Endothelial cell of umbilical vein (primary cell): Measurements from ENCODE around the gene SFMBT2. TPM values are rescaled to one million over a fixed set of nuclear protein-coding genes. Genes with fewer than 3 reads are reported as not detected.
"Not testable (repeated sequence)": the region's sequence is repeated elsewhere in the genome, so short reads cannot be mapped to it uniquely, and the experiment has no call there.

ENCODE experiments used
- BruUV-seq: library from RNA; stranded (reverse); fragments of 400-500 nt; replicated peaks from 2 replicates; lab custom pipeline; 2021; lab: Mats Ljungman, UMichigan
- CTCF ChIA-PET: fragments of 300-600, 350-600 bp; sonication (Branson Sonifier 250); formaldehyde crosslinking; loops from one replicate; lab custom pipeline; 2021; ENCODE audit warnings: antibody characterized with exemption, inconsistent platforms; lab: Charles Lee
- POLR2A ChIA-PET: fragments of 300-600, 350-600 bp; sonication (Branson Sonifier 250); formaldehyde crosslinking; loops from one replicate; lab custom pipeline; 2021; ENCODE audit warnings: antibody characterized with exemption, inconsistent platforms; lab: Charles Lee
- DNase-seq: peaks from one replicate; pipeline ENCODE4 v3.0.0-alpha.2; 2011; ENCODE audit warnings: low read depth, low spot score
- FAIRE-seq: peaks from 2 replicates; lab custom pipeline; 2011; peaks lifted over from hg19 to GRCh38; lab: Jason Lieb, UNC
- H2AFZ ChIP-seq: 2 replicates; pipeline ENCODE4 v1.6.0; 2012; ENCODE audit warnings: low read depth, low read length, control low read depth, inconsistent platforms
- H3K27ac ChIP-seq: 2 replicates; pipeline ENCODE4 v1.5.1; 2011; ENCODE audit warnings: low read depth, mild to moderate bottlenecking, control low read depth, low read length, moderate library complexity; ENCODE audit not compliant: insufficient read depth
- H3K27me3 ChIP-seq, 2 experiments: 2 replicates each; pipeline versions ENCODE4 v1.6.0 to v1.6.1; 2011; ENCODE audit warnings: low read length in 2 of 2, mixed read lengths in 1 of 2; ENCODE audit not compliant: control insufficient read depth in 2 of 2, insufficient read depth in 2 of 2
- H3K36me3 ChIP-seq, 2 experiments: 2 replicates in 1 of 2; 3 replicates in 1 of 2; pipeline ENCODE4 v1.5.1; 2011; ENCODE audit warnings: low read length in 2 of 2, mild to moderate bottlenecking in 1 of 2, moderate library complexity in 1 of 2; ENCODE audit not compliant: control insufficient read depth in 2 of 2, insufficient read depth in 2 of 2; ENCODE audit errors: extremely low read depth in 1 of 2
- H3K4me1 ChIP-seq: 3 replicates; pipeline ENCODE4 v1.5.1; 2011; ENCODE audit warnings: mild to moderate bottlenecking, low read length; ENCODE audit not compliant: control insufficient read depth, insufficient read depth; ENCODE audit errors: extremely low read depth
- H3K4me2 ChIP-seq: 2 replicates; pipeline ENCODE4 v1.6.1; 2011; ENCODE audit warnings: low read length, control low read depth, mixed read lengths; ENCODE audit not compliant: insufficient read depth
- H3K4me3 ChIP-seq, 3 experiments: fragments of 200-600 bp in 1 of 3; sonication (generic), shearing (Covaris generic) in 1 of 3; replicated peaks in 1 of 3; 2 replicates each; pipeline ENCODE4 v1.5.1; 2011 to 2016; ENCODE audit warnings: control low read depth in 3 of 3, low read length in 3 of 3, mild to moderate bottlenecking in 2 of 3, inconsistent platforms in 1 of 3, low read depth in 1 of 3, moderate library complexity in 1 of 3; ENCODE audit not compliant: insufficient read depth in 1 of 3
- H3K79me2 ChIP-seq: 2 replicates; pipeline ENCODE4 v1.6.0; 2012; ENCODE audit warnings: low read length, inconsistent platforms; ENCODE audit not compliant: control insufficient read depth, insufficient read depth
- H3K9ac ChIP-seq: replicated peaks from 2 replicates; pipeline ENCODE3; 2011; ENCODE audit warnings: low read length, control low read depth; ENCODE audit not compliant: insufficient read depth; ENCODE audit errors: extremely low read depth
- H3K9me1 ChIP-seq: replicated peaks from 3 replicates; pipeline ENCODE4 v1.6.0; 2011; ENCODE audit warnings: mild to moderate bottlenecking, low read length; ENCODE audit not compliant: control insufficient read depth, insufficient read depth; ENCODE audit errors: extremely low read depth
- H3K9me3 ChIP-seq: replicated peaks from 2 replicates; pipeline ENCODE4 v1.5.1; 2012; ENCODE audit warnings: low read length, inconsistent platforms; ENCODE audit not compliant: control insufficient read depth, insufficient read depth
- H4K20me1 ChIP-seq: replicated peaks from 2 replicates; pipeline ENCODE3; 2011; ENCODE audit warnings: mild to moderate bottlenecking, low read length; ENCODE audit not compliant: control insufficient read depth, insufficient read depth; ENCODE audit errors: extremely low read depth
- CTCF ChIP-seq, 2 donors: IDR thresholded peaks; 1 replicate in 1 of 2; 2 replicates in 1 of 2; pipeline ENCODE4 v1.5.1; 2011; ENCODE audit warnings: low read length in 2 of 2, mild to moderate bottlenecking in 2 of 2, moderate library complexity in 2 of 2, control low read depth in 1 of 2, inconsistent platforms in 1 of 2, low read depth in 1 of 2; ENCODE audit not compliant: insufficient read depth in 1 of 2; ENCODE audit errors: extremely low read depth in 1 of 2
- EZH2 ChIP-seq: IDR thresholded peaks from 2 replicates; pipeline ENCODE4 v1.6.1; 2012; ENCODE audit warnings: borderline replicate concordance, low read depth, mild to moderate bottlenecking, moderate library complexity, low read length, inconsistent platforms; ENCODE audit not compliant: severe bottlenecking
- FOS ChIP-seq: IDR thresholded peaks from 2 replicates; pipeline ENCODE4 v1.6.1; 2011; ENCODE audit warnings: mild to moderate bottlenecking, low read length, moderate library complexity, borderline replicate concordance; ENCODE audit not compliant: insufficient read depth
- GATA2 ChIP-seq: IDR thresholded peaks from 2 replicates; pipeline ENCODE4 v1.7.0; 2011; ENCODE audit warnings: low read depth, mild to moderate bottlenecking, moderate library complexity, mixed read lengths, low read length; ENCODE audit not compliant: insufficient read length, insufficient read depth
- JUN ChIP-seq: IDR thresholded peaks from 2 replicates; pipeline ENCODE4 v1.6.1; 2011; ENCODE audit warnings: borderline replicate concordance, low read depth; ENCODE audit not compliant: insufficient read length, insufficient read depth
- MAX ChIP-seq: IDR thresholded peaks from 2 replicates; pipeline ENCODE4 v1.6.1; 2011; ENCODE audit not compliant: insufficient read depth, insufficient read length
- MYC ChIP-seq: IDR thresholded peaks from one replicate; pipeline ENCODE4 v1.6.1; 2011; ENCODE audit warnings: mild to moderate bottlenecking, low read depth, low read length
- POLR2A ChIP-seq: IDR thresholded peaks from 2 replicates; pipeline ENCODE4 v1.6.1; 2012; ENCODE audit warnings: low read depth, mild to moderate bottlenecking, control low read depth, low read length
- POLR2AphosphoS5 ChIP-seq: IDR thresholded peaks from 2 replicates; pipeline ENCODE4 v1.6.1; 2012; ENCODE audit warnings: low read depth, mild to moderate bottlenecking, control low read depth, low read length, moderate library complexity; ENCODE audit not compliant: insufficient read depth
- dilution Hi-C: fragments of 300-500 bp; cut with MboI; formaldehyde crosslinking; loops from one replicate; pipeline ENCODE4 v1.15.0; 2019; ENCODE audit warnings: low sequenced_read_pairs; ENCODE audit not compliant: extremely low pct_ligation_motif_present
- intact Hi-C: fragments of 100-400 bp; cut with micrococcal nuclease; formaldehyde crosslinking; loops from one replicate; pipeline ENCODE4 v1.10.0; 2022
- polyA plus RNA-seq, 4 experiments: library from polyadenylated mRNA; depleted of rRNA in 3 of 4; stranded (reverse) in 3 of 4; unstranded in 1 of 4; fragments of >200 nt; gene quantifications; 2 replicates each; pipeline versions ENCODE4 v1.2.1 to v1.2.3, GENCODE V29; 2011 to 2012; ENCODE audit warnings: missing spikeins in 1 of 4
- total RNA-seq: library from RNA; stranded (reverse); gene quantifications from 2 replicates; pipeline ENCODE4 v1.2.3, GENCODE V29; 2021

Gene SFMBT2
- total and polyA plus RNA-seq, 2 donors (not counting 3 experiments of a cell fraction or from before 2014, with no cell fraction given) = 0.14 to 0.64 TPM

- POLR2A ChIA-PET, H3K4me3 ChIP-seq, H3K9me1 ChIP-seq, H3K9ac ChIP-seq, H3K9me3 ChIP-seq, dilution Hi-C loops, H3K27ac ChIP-seq, H3K79me2 ChIP-seq, H3K4me1 ChIP-seq, FAIRE-seq, H3K4me2 ChIP-seq, H4K20me1 ChIP-seq, BruUV-seq, H3K27me3 ChIP-seq, H3K36me3 ChIP-seq, intact Hi-C loops, DNase-seq, H2AFZ ChIP-seq, CTCF ChIA-PET: not testable (repeated sequence)
Observed at GRCh38 chr10:7299601-7300325, 111.1 kb downstream of the SFMBT2 start.

- no peak overlapping the region for H3K9ac ChIP-seq
- H3K4me2 ChIP-seq = no peak overlapping the region
- no peaks in the 10 kb centered on the region for H3K9me3 ChIP-seq
- no peak overlapping the region for H2AFZ ChIP-seq
- no TSS peak for BruUV-seq
- H3K4me1 ChIP-seq = no peaks in the 10 kb centered on the region
- TF ChIP-seq GATA2 (no peak), POLR2A (no peak), JUN (no peak), FOS (no peak), MYC (no peak), CTCF (IDR thresholded peaks at IDR 0.05; ENCODE audit: extremely low read depth in 1 of 2, insufficient read depth in 1 of 2, low read depth in 1 of 2, low read length in 2 of 2) (no peak), MAX (no peak), POLR2AphosphoS5 (no peak), EZH2 (no peak)
- ChIA-PET CTCF (no interaction called here), POLR2A (no interaction called here)
- dilution Hi-C loops (no loop called here), intact Hi-C loops (no loop called here)
- H4K20me1 ChIP-seq = no peaks in the 10 kb centered on the region
- no peaks in the 10 kb centered on the region for H3K9me1 ChIP-seq
- H3K27me3 ChIP-seq = no peaks in the 10 kb centered on the region
- DNase-seq = no peak
- no peak for FAIRE-seq
- no peak overlapping the region for H3K27ac ChIP-seq
- H3K79me2 ChIP-seq = no peaks in the 10 kb centered on the region
- no peaks in the 10 kb centered on the region for H3K36me3 ChIP-seq
- H3K4me3 ChIP-seq = no peak overlapping the region
Observed at GRCh38 chr10:7298495-7298894, 112.3 kb downstream of the SFMBT2 start.
